K562 (cell line): Measurements from ENCODE around the gene CCDC183. TPM values are rescaled to one million over a fixed set of nuclear protein-coding genes. Genes with fewer than 3 reads are reported as not detected.
A peak's percentile ranks its signal among the peaks of the same experiment; 100 is the strongest.

Source experiments
- ATF1 ChIP-seq, 2 experiments: fragments of 450-650 bp in 1 of 2; IDR thresholded peaks; 2 replicates each; pipeline ENCODE4 v1.6.1; 2016; ENCODE audit warnings: missing compliant biosample characterization in 1 of 2, missing genetic modification characterization in 1 of 2
- BHLHE40 ChIP-seq: IDR thresholded peaks from 2 replicates; pipeline ENCODE4 v1.6.1; 2011; ENCODE audit warnings: low read length, improper control_type of control experiment
- FOSL1 ChIP-seq: fragments of 200-800 bp; sonication (Bioruptor generic); conservative IDR thresholded peaks from 2 replicates; pipeline ENCODE4 v1.6.1; 2016; ENCODE audit warnings: missing genetic modification characterization, missing compliant biosample characterization
- HDAC2 ChIP-seq: fragments of 450-650 bp; IDR thresholded peaks from 2 replicates; pipeline ENCODE4 v1.6.1; 2016; ENCODE audit warnings: mild to moderate bottlenecking
- MTF1 ChIP-seq: fragments of 250-450 bp; sonication (Bioruptor Pico); IDR thresholded peaks from 2 replicates; pipeline ENCODE4 v1.9.0; 2021; ENCODE audit warnings: moderate library complexity, mild to moderate bottlenecking, inconsistent platforms, borderline replicate concordance
- TCFL5 ChIP-seq: fragments of 250-450 bp; sonication (Bioruptor Pico); conservative IDR thresholded peaks from 2 replicates; pipeline ENCODE4 v1.6.1; 2021; ENCODE audit warnings: mild to moderate bottlenecking, moderate library complexity, matching md5 sums
- TEAD4 ChIP-seq, 2 experiments: sonication (generic) in 1 of 2; formaldehyde crosslinking in 1 of 2; IDR thresholded peaks; 2 replicates each; pipeline versions ENCODE4 v1.6.1 to v1.8.0; 2012 to 2022; ENCODE audit warnings: borderline replicate concordance in 1 of 2, inconsistent platforms in 1 of 2, low read length in 1 of 2, mild to moderate bottlenecking in 1 of 2, missing genetic modification reagents in 1 of 2
- ZC3H11A ChIP-seq: IDR thresholded peaks from 2 replicates; pipeline ENCODE4 v1.6.1; 2012; ENCODE audit warnings: low read depth, low read length, improper control_type of control experiment
- ZFX ChIP-seq: sonication (generic); formaldehyde crosslinking; IDR thresholded peaks from 2 replicates; pipeline ENCODE4 v1.8.0; 2022; ENCODE audit warnings: mild to moderate bottlenecking, missing genetic modification reagents, moderate library complexity
- ZNF175 ChIP-seq: fragments of 200-800 bp; sonication (Bioruptor generic); IDR thresholded peaks from 2 replicates; pipeline ENCODE4 v1.6.1; 2016; ENCODE audit warnings: low read depth, mild to moderate bottlenecking, missing genetic modification characterization, missing compliant biosample characterization
- ZNF224 ChIP-seq: sonication (generic); formaldehyde crosslinking; IDR thresholded peaks from 2 replicates; pipeline ENCODE4 v1.8.0; 2022; ENCODE audit warnings: mild to moderate bottlenecking, missing genetic modification reagents
- ZNF263 ChIP-seq: sonication (generic); formaldehyde crosslinking; IDR thresholded peaks from 2 replicates; pipeline ENCODE4 v1.8.0; 2022; ENCODE audit warnings: mild to moderate bottlenecking, missing genetic modification reagents, borderline replicate concordance
- ZNF282 ChIP-seq: sonication (generic); formaldehyde crosslinking; IDR thresholded peaks from 2 replicates; pipeline ENCODE4 v1.8.1; 2023; ENCODE audit warnings: missing genetic modification reagents
- polyA plus RNA-seq, 8 experiments: library from polyadenylated mRNA; depleted of rRNA in 4 of 8; stranded (reverse) in 5 of 8; unstranded in 3 of 8; fragments of >200 nt; fragmentation: Nextera tagmentation in 2 of 8; fragmentation: Illumina TruSeq in 1 of 8; extraction: Ambion mirVana in 2 of 8; extraction: Trizol in 1 of 8; gene quantifications; 2 replicates each; pipeline versions ENCODE4 v1.2.1 to v1.2.3, GENCODE V29; 2011 to 2014; ENCODE audit warnings: inconsistent platforms in 1 of 8, missing spikeins in 1 of 8
- total RNA-seq, 7 experiments: library from RNA; depleted of rRNA in 6 of 7; stranded (reverse); fragments of >200 nt in 6 of 7; fragmentation: Illumina TruSeq in 2 of 7; extraction: Trizol in 2 of 7; gene quantifications; 2 replicates each; pipeline versions ENCODE4 v1.2.1 to v1.2.3, GENCODE V29; 2011 to 2021; ENCODE audit warnings: low replicate concordance in 1 of 7
- TF ChIP-seq, protein P1 (sequence below), 3 experiments: fragments of 200-800 bp in 1 of 3; fragments of 250-450 bp in 1 of 3; fragments of 450-650 bp in 1 of 3; sonication (Bioruptor Pico) in 1 of 3; sonication (Bioruptor generic) in 1 of 3; formaldehyde crosslinking in 1 of 3; IDR thresholded peaks; 2 replicates each; pipeline versions ENCODE4 v1.6.1 to v1.8.0; 2016 to 2022; ENCODE audit warnings: mild to moderate bottlenecking in 2 of 3, missing genetic modification characterization in 2 of 3, missing compliant biosample characterization in 1 of 3, moderate library complexity in 1 of 3
- TF ChIP-seq, protein P2 (sequence below): fragments of 450-650 bp; formaldehyde crosslinking; IDR thresholded peaks from 2 replicates; pipeline ENCODE4 v1.4.0; 2020; ENCODE audit warnings: mild to moderate bottlenecking
- TF ChIP-seq, protein P3 (sequence below), 2 experiments: fragments of 250-450 bp in 1 of 2; fragments of 450-650 bp in 1 of 2; sonication (Bioruptor Pico) in 1 of 2; IDR thresholded peaks; 2 replicates each; pipeline versions ENCODE4 v1.6.1 to v1.8.0; 2016 to 2021; ENCODE audit warnings: mild to moderate bottlenecking in 2 of 2, moderate library complexity in 2 of 2, missing compliant biosample characterization in 1 of 2, missing genetic modification characterization in 1 of 2
- TF ChIP-seq, protein P4 (sequence below), 2 experiments: fragments of 450-650 bp; IDR thresholded peaks; 2 replicates each; pipeline ENCODE4 v1.6.1; 2018; ENCODE audit warnings: mild to moderate bottlenecking in 2 of 2, low read depth in 1 of 2; ENCODE audit not compliant: partially characterized antibody in 2 of 2

Gene CCDC183
- total and polyA plus RNA-seq, 9 of the 15 experiments (the other 6 are each of a cell fraction or from before 2014, with no cell fraction given) = 0.21 to 0.60 (median 0.29) TPM; not detected in 4

DNA sequence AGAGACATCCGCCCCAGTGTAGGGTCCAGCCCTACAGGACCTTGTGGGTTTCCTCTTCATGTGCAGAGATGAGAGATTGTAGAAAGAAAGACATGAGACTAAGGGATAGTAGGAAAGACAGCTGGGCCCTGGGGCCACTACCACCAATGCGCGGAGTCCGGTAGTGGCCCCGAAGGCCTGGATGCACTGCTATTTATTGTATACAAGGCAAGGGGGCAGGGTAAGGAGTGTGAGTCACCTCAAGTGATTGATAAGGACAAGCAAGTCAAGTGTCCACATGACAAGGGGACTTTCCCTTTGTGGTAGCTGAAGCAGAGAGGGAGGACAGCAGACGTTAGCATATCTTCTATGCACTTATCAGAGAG, 11.2 kb upstream of the CCDC183 start (continued):
- TF ChIP-seq, protein P1, sequence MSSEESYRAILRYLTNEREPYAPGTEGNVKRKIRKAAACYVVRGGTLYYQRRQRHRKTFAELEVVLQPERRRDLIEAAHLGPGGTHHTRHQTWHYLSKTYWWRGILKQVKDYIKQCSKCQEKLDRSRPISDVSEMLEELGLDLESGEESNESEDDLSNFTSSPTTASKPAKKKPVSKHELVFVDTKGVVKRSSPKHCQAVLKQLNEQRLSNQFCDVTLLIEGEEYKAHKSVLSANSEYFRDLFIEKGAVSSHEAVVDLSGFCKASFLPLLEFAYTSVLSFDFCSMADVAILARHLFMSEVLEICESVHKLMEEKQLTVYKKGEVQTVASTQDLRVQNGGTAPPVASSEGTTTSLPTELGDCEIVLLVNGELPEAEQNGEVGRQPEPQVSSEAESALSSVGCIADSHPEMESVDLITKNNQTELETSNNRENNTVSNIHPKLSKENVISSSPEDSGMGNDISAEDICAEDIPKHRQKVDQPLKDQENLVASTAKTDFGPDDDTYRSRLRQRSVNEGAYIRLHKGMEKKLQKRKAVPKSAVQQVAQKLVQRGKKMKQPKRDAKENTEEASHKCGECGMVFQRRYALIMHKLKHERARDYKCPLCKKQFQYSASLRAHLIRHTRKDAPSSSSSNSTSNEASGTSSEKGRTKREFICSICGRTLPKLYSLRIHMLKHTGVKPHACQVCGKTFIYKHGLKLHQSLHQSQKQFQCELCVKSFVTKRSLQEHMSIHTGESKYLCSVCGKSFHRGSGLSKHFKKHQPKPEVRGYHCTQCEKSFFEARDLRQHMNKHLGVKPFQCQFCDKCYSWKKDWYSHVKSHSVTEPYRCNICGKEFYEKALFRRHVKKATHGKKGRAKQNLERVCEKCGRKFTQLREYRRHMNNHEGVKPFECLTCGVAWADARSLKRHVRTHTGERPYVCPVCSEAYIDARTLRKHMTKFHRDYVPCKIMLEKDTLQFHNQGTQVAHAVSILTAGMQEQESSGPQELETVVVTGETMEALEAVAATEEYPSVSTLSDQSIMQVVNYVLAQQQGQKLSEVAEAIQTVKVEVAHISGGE (CRISPR knock-in tag; IDR thresholded peaks at IDR 0.05) = peak in 1 of 3 experiments; percentile 46; a peak in 1 of 6 replicates
- TF ChIP-seq, protein P2, sequence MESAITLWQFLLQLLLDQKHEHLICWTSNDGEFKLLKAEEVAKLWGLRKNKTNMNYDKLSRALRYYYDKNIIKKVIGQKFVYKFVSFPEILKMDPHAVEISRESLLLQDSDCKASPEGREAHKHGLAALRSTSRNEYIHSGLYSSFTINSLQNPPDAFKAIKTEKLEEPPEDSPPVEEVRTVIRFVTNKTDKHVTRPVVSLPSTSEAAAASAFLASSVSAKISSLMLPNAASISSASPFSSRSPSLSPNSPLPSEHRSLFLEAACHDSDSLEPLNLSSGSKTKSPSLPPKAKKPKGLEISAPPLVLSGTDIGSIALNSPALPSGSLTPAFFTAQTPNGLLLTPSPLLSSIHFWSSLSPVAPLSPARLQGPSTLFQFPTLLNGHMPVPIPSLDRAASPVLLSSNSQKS (CRISPR knock-in tag) = no peak
- TF ChIP-seq MTF1 (CRISPR knock-in tag) (no peak), FOSL1 (tag) (peak; percentile 93), ZNF282 (CRISPR knock-in tag) (no peak), TEAD4 (IDR thresholded peaks at IDR 0.05; ENCODE audit: low read length) (0 out of 2 replicates have a peak, but pooled peaks have one; percentile 13), TEAD4 (CRISPR knock-in tag; IDR thresholded peaks at IDR 0.05; ENCODE audit: borderline replicate concordance) (no peak), TCFL5 (CRISPR knock-in tag) (no peak), ZNF224 (CRISPR knock-in tag) (no peak), ZC3H11A (no peak), ZNF263 (CRISPR knock-in tag) (no peak), ZFX (peak; percentile 38; the same call in 1 of the 2 replicates), HDAC2 (0 out of 2 replicates have a peak, but pooled peaks have one; percentile 65), ATF1 (CRISPR knock-in tag; IDR thresholded peaks at IDR 0.05) (no peak), ATF1 (tag; IDR thresholded peaks at IDR 0.05) (peak; percentile 51; the same call in 1 of the 2 replicates), BHLHE40 (peak; percentile 92), ZNF175 (CRISPR knock-in tag) (0 out of 2 replicates have a peak, but pooled peaks have one; percentile 37)
- TF ChIP-seq, protein P3, sequence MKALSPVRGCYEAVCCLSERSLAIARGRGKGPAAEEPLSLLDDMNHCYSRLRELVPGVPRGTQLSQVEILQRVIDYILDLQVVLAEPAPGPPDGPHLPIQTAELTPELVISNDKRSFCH (CRISPR knock-in tag; IDR thresholded peaks at IDR 0.05) = no peak
- TF ChIP-seq, protein P3 (tag; IDR thresholded peaks at IDR 0.05) = no peak; the same call in 1 of the 2 replicates
- TF ChIP-seq, protein P4, sequence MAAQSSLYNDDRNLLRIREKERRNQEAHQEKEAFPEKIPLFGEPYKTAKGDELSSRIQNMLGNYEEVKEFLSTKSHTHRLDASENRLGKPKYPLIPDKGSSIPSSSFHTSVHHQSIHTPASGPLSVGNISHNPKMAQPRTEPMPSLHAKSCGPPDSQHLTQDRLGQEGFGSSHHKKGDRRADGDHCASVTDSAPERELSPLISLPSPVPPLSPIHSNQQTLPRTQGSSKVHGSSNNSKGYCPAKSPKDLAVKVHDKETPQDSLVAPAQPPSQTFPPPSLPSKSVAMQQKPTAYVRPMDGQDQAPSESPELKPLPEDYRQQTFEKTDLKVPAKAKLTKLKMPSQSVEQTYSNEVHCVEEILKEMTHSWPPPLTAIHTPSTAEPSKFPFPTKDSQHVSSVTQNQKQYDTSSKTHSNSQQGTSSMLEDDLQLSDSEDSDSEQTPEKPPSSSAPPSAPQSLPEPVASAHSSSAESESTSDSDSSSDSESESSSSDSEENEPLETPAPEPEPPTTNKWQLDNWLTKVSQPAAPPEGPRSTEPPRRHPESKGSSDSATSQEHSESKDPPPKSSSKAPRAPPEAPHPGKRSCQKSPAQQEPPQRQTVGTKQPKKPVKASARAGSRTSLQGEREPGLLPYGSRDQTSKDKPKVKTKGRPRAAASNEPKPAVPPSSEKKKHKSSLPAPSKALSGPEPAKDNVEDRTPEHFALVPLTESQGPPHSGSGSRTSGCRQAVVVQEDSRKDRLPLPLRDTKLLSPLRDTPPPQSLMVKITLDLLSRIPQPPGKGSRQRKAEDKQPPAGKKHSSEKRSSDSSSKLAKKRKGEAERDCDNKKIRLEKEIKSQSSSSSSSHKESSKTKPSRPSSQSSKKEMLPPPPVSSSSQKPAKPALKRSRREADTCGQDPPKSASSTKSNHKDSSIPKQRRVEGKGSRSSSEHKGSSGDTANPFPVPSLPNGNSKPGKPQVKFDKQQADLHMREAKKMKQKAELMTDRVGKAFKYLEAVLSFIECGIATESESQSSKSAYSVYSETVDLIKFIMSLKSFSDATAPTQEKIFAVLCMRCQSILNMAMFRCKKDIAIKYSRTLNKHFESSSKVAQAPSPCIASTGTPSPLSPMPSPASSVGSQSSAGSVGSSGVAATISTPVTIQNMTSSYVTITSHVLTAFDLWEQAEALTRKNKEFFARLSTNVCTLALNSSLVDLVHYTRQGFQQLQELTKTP (IDR thresholded peaks at IDR 0.05; ENCODE audit: low read depth in 1 of 2, partially characterized antibody in 2 of 2) = peak in 1 of 2 experiments; percentile 41
